ENCODE data around the gene ACOXL. TPM values are rescaled to one million over a fixed set of nuclear protein-coding genes. Genes with fewer than 3 reads are reported as not detected.

The ACOXL gene
- total and polyA plus RNA-seq, 12 donors: 0.05 to 0.19 (median 0.12) TPM; not detected in 8

DNA sequence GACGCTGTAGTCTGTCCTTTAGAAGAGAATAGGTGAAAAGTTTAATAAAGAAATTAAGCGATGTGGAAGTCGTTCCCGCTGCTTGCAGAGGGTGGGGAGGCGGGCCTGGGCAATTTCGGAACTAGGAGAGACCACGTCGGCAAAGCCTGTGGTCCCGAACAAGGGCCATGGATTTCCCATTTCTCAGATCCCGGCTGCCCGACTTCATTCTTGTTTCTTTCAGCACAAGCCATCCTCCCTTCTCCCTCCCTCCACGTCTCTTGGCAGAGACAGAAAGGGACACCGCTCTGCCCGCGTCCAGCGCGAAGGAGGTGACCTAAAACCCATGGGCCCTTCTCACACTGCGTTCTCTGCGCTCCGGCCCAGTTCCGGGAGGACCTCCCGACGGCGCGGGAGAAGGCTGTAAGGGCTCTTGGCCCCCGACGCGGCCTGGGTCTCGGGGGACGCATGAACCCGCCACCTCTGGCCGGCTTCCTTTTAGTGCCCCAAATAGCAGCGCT lies 386.2 kb downstream of the ACOXL start:
- intact Hi-C loops (cut with DNase I): loop anchor here in 1 of 2 donors (10.0 kb wide), 1 partner anchor 586 kb away; no protein-coding TSS in a partner anchor
- Histone ChIP-seq H3K27ac (no peak overlapping the region), H3K9me3 (replicated peaks in 1 of 3) (no peaks in the 10 kb centered on the region), H3K27me3 (no peaks in the 10 kb centered on the region), H3K36me3 (replicated peaks in 1 of 2) (no peaks in the 10 kb centered on the region), H3K4me1 (replicated peaks in 1 of 2) (peaks cover 5 to 31% of the 10 kb centered on the region in 2 donors), H3K4me3 (peak overlapping the region in 1 of 4 donors; percentile 47)
- WGBS, 4 donors: 36 to 58% (median 49%) methylated on average over 30 to 33 of the region's 33 CpGs
- DNase-seq: peak in 3 of 7 donors; percentile 15 to 60 (median 27)
- TF ChIP-seq, protein P1, sequence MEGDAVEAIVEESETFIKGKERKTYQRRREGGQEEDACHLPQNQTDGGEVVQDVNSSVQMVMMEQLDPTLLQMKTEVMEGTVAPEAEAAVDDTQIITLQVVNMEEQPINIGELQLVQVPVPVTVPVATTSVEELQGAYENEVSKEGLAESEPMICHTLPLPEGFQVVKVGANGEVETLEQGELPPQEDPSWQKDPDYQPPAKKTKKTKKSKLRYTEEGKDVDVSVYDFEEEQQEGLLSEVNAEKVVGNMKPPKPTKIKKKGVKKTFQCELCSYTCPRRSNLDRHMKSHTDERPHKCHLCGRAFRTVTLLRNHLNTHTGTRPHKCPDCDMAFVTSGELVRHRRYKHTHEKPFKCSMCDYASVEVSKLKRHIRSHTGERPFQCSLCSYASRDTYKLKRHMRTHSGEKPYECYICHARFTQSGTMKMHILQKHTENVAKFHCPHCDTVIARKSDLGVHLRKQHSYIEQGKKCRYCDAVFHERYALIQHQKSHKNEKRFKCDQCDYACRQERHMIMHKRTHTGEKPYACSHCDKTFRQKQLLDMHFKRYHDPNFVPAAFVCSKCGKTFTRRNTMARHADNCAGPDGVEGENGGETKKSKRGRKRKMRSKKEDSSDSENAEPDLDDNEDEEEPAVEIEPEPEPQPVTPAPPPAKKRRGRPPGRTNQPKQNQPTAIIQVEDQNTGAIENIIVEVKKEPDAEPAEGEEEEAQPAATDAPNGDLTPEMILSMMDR (IDR thresholded peaks at IDR 0.05): no peak
- TF ChIP-seq POLR2A (IDR thresholded peaks at IDR 0.05): no peak

DNA sequence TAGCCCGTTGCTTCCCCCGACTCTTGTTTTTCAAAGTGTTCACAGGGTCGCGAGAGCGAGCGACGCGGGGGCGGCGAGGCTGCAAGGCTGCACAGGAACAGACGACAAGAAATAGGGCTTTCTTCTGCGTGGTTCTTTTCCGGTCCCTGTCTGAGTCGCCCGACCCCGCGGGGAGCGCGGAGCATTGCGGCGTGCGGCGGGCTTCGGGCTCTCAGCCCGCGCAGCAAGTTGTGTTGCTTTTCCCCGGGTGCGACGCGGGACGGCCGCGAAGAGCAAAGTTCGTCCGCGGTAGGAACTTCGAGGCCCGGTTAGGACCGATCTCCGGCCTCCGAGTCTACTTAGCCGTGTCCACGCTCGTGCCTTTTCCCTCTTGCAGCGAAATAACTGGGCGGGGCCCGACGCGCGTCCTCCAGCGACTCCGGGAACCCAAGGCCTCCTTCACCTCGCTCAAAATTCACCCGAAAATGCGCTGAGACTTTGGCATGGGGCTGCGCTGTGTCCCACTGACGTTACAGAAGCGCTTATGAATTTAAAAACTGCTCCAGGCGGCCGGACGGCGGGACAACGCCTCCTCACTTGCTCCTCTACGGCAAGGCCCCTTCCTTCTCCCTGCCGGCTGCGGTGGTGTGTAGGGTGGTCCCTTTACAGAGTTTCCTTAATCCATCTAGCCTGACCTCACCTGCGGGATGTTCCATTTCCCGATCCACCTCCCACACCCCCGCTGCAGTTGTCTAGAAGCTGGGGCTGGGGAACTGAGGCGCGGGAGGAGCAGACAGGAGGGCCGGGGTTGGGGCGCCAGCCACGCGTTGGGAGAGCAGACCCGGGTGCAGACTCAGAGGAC lies 386.8 kb downstream of the ACOXL start:
- peaks cover 5 to 35% of the 10 kb centered on the region in 2 donors for H3K4me1 ChIP-seq (replicated peaks in 1 of 2)

GRCh38 chr2:111119822-111120252 lies 387.5 kb downstream of the ACOXL start:
- TF ChIP-seq, protein P1 (IDR thresholded peaks at IDR 0.05): no peak
- Histone ChIP-seq H3K36me3 (replicated peaks in 1 of 2) (no peaks in the 10 kb centered on the region), H3K4me3 (peak overlapping the region in 3 of 4 donors; percentile 11 to 74 (median 65)), H3K4me1 (replicated peaks in 1 of 2) (peaks cover 5 to 35% of the 10 kb centered on the region in 2 donors), H3K9me3 (replicated peaks in 1 of 3) (no peaks in the 10 kb centered on the region), H3K27ac (peak overlapping the region in 2 of 5 donors; percentile 90 to 96), H3K27me3 (no peaks in the 10 kb centered on the region)
- intact Hi-C loops (cut with DNase I): loop anchor here in 1 of 2 donors (10.0 kb wide), 1 partner anchor 585 kb away; no protein-coding TSS in a partner anchor
- DNase-seq: no peak
- 27 to 30% (median 29%) methylated on average over 25 to 27 of the region's 27 CpGs for WGBS, 4 donors

More for the DNA sequence above, 386.8 kb downstream of the ACOXL start:
- TF ChIP-seq, protein P1 (IDR thresholded peaks at IDR 0.05): no peak
- no peak for TF ChIP-seq POLR2A (IDR thresholded peaks at IDR 0.05)
- H3K9me3 ChIP-seq (replicated peaks in 1 of 3): no peaks in the 10 kb centered on the region
- peak overlapping the region in 1 of 4 donors; percentile 47 for H3K4me3 ChIP-seq
- H3K36me3 ChIP-seq (replicated peaks in 1 of 2): no peaks in the 10 kb centered on the region
- peak in 4 of 7 donors; percentile 22 to 58 (median 32) for DNase-seq
- intact Hi-C loops (cut with DNase I): loop anchor here in 1 of 2 donors (10.0 kb wide), 1 partner anchor 586 kb away; no protein-coding TSS in a partner anchor
- no peaks in the 10 kb centered on the region for H3K27me3 ChIP-seq
- no peak overlapping the region for H3K27ac ChIP-seq
- WGBS, 4 donors: 32 to 48% (median 38%) methylated on average over 27 to 76 of the region's 76 CpGs
